Stimulated activated CD8-positive, alpha-beta memory T cell treated with anti-CD3 and anti-CD28 coated beads, Interleukin-12 subunit alpha, Interleukin-12 subunit beta, amount 100 ng/mL, for 4 hours (primary cell): ENCODE data around the gene CCDC120.

Source experiments
- DNase-seq: peaks from one replicate; pipeline ENCODE4 v3.0.0-alpha.2; 2020; ENCODE audit warnings: low read depth

CCDC120 gene

DNA sequence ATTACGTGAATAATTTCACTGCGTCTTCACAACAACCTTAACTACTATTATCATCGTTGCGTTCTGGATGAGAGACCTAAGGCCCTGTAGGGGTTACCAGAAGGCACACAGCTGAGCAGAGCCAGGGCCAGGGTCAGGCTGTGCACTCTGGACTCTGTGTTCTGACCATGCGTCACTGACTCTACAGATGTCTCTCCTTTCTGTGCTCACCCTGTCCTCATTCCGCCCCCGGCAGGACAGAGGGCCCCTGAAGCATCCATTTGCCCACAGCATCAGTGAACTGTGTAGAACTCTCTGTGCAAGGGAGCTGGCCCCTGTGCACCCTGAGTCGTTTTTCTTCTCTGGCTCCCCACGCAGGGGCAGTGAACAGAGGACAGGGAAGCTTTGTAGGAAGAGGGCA, 43.4 kb downstream of the CCDC120 start:
- no peak for DNase-seq

DNA sequence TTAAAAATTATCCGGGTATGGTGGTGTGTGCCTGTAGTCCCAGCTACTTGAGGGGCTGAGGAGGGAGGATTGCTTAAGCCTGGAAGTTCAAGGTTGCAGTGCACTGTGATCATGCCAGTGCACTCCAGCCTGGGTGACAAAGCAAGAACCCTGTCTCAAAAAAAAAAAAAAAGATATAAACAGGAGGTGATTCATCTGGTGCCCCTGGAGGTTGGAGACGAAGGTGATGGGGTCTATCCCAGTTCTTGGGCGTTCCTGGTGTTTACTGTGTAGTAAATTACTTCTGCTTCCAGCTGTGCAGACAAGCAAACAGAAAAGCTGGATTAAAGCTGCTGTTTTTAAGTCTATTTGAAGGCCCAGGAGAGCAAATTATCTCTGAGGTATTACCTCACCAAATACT, 44.8 kb downstream of the CCDC120 start:
- no peak for DNase-seq

DNA sequence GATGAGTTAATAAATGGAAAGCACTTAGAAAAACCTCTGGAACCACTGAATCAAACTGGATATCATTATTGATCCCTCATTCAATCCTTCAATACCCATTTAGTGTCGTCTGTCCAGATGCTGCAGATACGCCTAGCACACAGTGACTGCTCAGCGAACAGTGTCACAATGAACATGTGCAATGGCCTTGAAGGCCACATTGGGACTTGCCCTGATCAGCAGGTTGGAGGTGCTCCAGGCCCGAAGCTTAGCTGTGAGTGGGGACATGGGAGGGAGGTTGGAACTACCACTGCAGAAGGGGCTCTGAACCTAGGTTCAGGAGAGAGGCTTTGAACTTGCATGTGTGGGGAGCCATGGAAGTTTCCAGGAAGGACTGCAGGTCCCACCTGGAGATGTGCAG, 47.5 kb downstream of the CCDC120 start:
- DNase-seq: no peak

DNA sequence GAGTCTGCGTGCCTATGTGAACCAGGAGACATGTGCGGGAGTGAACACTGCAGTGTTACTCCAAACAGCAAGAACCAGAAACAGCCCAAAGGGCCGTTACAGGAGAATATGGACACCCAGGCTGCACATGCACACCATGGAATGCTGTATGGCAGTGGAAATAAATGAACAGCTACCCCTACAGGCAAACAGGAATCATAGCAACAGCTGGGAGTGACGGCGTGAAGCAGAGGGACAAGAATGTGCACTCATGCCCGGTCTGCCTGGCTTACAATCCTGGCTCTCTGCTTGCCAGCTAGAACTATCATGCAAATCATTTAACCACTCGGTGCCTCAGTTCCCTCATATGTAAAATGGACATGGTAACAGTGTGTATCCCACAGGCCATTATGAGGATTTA, 48.1 kb downstream of the CCDC120 start:
- DNase-seq: no peak

DNA sequence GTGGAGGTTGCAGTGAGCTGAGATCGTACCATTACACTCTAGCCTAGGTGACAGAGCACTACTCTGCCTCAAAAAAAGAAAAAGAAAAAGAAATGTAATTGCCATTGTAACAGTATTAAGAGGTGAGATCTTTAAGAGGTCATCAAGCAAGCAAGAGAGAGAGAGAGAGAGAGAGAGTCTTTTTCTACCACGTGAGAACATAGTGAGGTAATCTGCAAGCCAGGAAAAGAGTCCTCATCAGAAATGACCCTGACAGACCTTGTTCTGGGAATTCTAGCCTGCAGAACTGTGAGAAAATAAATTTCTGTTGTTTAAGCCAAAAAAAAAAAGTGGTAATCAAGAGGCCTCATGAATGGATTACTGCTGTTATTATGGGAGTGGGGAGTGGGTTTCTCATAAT, 49.8 kb downstream of the CCDC120 start:
- no peak for DNase-seq

DNA sequence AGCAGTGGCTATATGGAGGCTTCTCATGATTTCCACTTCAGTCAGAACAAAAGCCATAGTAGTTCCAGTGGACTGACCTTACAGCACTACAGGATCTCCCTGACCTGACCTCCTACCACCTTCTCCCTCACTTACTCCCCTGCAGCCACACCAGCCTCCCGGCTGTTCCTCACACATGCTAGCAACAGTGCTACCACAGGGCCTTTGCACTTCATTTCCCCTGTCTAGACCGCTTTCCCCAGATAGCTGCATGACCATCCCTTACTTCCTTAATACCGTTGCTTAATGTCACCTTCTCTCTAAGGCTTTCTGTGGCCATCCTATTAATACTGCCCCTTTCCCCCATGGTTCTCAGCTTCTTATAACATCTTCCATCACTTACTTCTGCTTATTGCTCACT, 51.6 kb downstream of the CCDC120 start:
- no peak for DNase-seq

DNA sequence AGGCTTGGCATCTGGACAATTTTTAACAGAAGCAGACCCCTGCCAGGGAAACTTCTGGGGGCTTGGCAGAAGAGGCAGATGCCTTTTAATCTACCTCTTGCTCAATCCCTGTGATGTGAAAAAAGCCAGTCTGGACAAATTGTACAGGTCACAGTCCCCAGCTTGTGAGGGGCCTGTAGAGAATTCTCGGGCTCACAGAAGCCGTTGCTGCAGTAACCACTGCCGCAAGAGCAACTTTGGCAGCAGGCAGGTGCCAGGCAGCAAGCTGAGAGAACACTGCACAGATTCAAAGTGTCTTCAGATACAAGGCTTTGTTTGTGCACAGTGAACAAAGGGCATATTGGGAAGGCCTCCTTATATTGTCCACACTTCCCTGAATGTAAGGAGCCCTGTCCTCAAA, 53.0 kb downstream of the CCDC120 start:
- DNase-seq: no peak

DNA sequence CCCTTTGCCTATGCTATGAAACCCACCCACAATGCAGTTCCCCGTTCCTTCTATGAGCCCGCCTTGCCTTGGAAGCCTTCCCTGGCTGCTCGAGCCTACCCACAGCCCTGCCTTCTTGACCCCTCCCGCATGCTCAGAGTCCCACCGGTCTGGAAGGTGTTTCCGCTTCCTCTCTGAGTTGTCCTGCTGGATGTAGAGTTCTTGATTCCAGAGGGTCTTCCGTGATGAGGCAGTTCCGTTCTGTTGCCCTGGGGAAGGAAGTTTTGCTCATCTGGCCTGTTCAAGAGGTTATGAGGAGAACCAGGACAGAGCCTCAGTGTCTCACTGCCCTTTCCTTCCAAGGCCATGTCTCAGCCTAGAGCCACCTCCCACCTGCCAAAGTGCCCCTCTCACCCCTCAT, 57.3 kb downstream of the CCDC120 start:
- DNase-seq: no peak

DNA sequence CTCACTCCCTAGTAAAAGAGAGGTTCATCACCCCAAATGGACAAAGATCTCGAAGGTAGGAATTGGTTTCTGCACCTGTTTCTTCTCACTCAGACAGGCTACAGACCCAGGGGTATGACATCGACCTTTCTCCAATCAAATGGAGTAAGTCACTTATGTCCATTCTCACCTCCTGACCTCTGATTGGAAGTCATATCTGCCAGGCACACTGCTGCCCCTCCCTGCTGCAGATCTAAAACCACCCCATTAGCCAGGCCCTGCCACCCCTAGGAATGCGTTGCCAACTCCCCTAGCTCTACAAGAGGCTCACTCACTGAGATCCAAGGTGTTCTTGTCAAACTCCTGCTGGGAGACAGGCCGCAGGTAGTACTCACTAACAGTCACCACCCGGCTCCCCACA, 57.9 kb downstream of the CCDC120 start:
- no peak for DNase-seq

DNA sequence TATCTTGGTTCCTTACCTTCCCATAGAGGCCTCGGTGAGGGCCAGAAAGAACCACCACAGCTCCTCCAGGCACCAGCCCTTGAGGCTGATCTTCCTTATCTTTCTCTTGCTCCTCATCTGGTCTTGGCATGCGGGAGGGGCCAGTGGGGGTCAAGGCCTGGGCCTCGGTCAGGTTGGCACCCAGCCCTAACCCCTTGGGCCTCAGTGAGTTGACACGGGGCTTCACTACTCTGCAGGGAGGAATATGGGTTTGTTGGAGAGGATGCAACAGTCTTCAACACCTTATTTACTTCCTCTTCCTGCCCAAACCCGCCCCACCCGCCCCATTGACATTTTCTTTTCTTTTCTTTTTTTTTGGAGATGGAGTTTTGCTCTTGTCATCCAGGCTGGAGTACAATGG, 58.8 kb downstream of the CCDC120 start:
- DNase-seq: no peak
